ENCODE measurements around the gene SOS1.
A peak's percentile ranks its signal among the peaks of the same experiment; 100 is the strongest.

SOS1 gene

GRCh38 chr2:39068299-39069135, 52.3 kb downstream of the SOS1 start:
- peaks cover 5% of the 10 kb centered on the region for H3K4me1 Mint-ChIP-seq
- no peaks in the 10 kb centered on the region for H3K9me3 Mint-ChIP-seq
- peaks cover 14% of the 10 kb centered on the region for H3K36me3 Mint-ChIP-seq (ENCODE audit: low read depth)
- H3K27ac Mint-ChIP-seq = no peak overlapping the region
- no peak overlapping the region for H3K4me3 Mint-ChIP-seq
- no peaks in the 10 kb centered on the region for H3K27me3 Mint-ChIP-seq (ENCODE audit: low read depth)
- TF ChIP-seq, protein P1, sequence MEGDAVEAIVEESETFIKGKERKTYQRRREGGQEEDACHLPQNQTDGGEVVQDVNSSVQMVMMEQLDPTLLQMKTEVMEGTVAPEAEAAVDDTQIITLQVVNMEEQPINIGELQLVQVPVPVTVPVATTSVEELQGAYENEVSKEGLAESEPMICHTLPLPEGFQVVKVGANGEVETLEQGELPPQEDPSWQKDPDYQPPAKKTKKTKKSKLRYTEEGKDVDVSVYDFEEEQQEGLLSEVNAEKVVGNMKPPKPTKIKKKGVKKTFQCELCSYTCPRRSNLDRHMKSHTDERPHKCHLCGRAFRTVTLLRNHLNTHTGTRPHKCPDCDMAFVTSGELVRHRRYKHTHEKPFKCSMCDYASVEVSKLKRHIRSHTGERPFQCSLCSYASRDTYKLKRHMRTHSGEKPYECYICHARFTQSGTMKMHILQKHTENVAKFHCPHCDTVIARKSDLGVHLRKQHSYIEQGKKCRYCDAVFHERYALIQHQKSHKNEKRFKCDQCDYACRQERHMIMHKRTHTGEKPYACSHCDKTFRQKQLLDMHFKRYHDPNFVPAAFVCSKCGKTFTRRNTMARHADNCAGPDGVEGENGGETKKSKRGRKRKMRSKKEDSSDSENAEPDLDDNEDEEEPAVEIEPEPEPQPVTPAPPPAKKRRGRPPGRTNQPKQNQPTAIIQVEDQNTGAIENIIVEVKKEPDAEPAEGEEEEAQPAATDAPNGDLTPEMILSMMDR (IDR thresholded peaks at IDR 0.05; ENCODE audit: unreplicated experiment in 3 of 3) = no peak

- Mint-ChIP-seq H3K27ac (no peak overlapping the region), H3K36me3 (ENCODE audit: low read depth) (peaks cover 17% of the 10 kb centered on the region), H3K27me3 (ENCODE audit: low read depth) (no peaks in the 10 kb centered on the region), H3K4me3 (no peak overlapping the region), H3K9me3 (no peaks in the 10 kb centered on the region), H3K4me1 (no peaks in the 10 kb centered on the region)
- TF ChIP-seq, protein P1 (IDR thresholded peaks at IDR 0.05; ENCODE audit: unreplicated experiment in 3 of 3) = no peak
These were observed 55.2 kb downstream of the SOS1 start for GRCh38 chr2:39065616-39066015.

DNA sequence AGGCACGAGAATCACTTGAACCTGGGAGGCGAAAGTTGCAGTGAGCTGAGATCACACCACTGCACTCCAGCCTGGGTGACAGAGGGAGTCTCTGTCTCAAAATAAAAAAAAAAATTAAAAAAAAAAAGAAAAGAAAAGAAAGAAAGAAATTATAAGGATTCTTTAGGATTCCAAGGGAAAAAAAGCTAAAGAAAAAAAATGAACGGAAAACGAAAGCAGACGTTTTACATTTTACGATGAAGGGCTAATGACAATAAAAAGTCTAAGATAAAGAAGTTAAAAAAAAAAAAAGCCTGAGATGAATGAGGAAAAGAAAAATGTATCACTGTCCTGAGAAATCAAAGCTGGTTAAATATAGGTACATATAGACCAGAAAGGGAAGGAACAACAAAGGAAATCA, 58.5 kb downstream of the SOS1 start:
- H3K4me3 Mint-ChIP-seq = no peak overlapping the region
- H3K27me3 Mint-ChIP-seq (ENCODE audit: low read depth) = no peaks in the 10 kb centered on the region
- TF ChIP-seq, protein P1 (IDR thresholded peaks at IDR 0.05; ENCODE audit: unreplicated experiment in 3 of 3) = no peak
- H3K36me3 Mint-ChIP-seq (ENCODE audit: low read depth) = peaks cover 17% of the 10 kb centered on the region
- H3K4me1 Mint-ChIP-seq = no peaks in the 10 kb centered on the region
- H3K9me3 Mint-ChIP-seq = no peaks in the 10 kb centered on the region
- no peak overlapping the region for H3K27ac Mint-ChIP-seq

GRCh38 chr2:39061280-39061679, 59.6 kb downstream of the SOS1 start:
- peak overlapping the region in 1 of 3 experiments; percentile 51 for H3K27ac Mint-ChIP-seq

DNA sequence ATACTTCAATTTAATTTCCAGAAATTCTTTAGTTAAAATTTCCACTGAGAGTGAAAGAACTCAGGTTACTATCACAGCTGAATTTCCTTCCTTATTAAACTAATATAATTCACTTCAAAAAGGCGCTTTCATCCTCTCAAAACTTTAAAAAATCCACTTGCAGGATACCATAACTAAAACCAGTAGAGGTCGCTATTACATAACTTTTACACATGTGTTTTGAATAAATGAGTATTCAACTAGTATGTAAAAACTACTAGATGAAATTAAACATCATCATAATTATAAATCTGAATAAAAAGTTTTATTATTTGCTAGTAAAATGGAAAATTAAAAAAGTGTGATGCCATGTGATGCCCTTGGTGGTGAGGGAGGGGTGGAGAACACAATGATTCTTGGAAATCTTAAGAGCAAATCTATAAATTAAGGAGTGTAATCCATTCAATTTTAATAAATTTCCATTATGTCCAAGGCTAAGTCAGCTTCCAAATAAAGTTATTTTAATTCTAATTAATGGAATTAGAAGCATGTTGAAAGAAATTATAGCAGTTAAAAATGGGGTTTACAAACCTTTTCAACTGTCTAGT, 61.4 kb downstream of the SOS1 start:
- Mint-ChIP-seq H3K4me1 (no peaks in the 10 kb centered on the region), H3K9me3 (no peaks in the 10 kb centered on the region), H3K4me3 (no peak overlapping the region), H3K27me3 (ENCODE audit: low read depth) (no peaks in the 10 kb centered on the region), H3K27ac (no peak overlapping the region), H3K36me3 (ENCODE audit: low read depth) (peaks cover 14% of the 10 kb centered on the region)
- TF ChIP-seq, protein P1 (IDR thresholded peaks at IDR 0.05; ENCODE audit: unreplicated experiment in 3 of 3) = peak; percentile 60 to 83 (median 66)

More at GRCh38 chr2:39061280-39061679, 59.6 kb downstream of the SOS1 start:
- Mint-ChIP-seq H3K9me3 (no peaks in the 10 kb centered on the region), H3K4me3 (no peak overlapping the region), H3K27me3 (ENCODE audit: low read depth) (no peaks in the 10 kb centered on the region), H3K4me1 (no peaks in the 10 kb centered on the region), H3K36me3 (ENCODE audit: low read depth) (peaks cover 13% of the 10 kb centered on the region)
- TF ChIP-seq, protein P1 (IDR thresholded peaks at IDR 0.05; ENCODE audit: unreplicated experiment in 3 of 3) = no peak
